ENCODE results near the gene HSD17B12.

- TF ChIP-seq, protein P1, sequence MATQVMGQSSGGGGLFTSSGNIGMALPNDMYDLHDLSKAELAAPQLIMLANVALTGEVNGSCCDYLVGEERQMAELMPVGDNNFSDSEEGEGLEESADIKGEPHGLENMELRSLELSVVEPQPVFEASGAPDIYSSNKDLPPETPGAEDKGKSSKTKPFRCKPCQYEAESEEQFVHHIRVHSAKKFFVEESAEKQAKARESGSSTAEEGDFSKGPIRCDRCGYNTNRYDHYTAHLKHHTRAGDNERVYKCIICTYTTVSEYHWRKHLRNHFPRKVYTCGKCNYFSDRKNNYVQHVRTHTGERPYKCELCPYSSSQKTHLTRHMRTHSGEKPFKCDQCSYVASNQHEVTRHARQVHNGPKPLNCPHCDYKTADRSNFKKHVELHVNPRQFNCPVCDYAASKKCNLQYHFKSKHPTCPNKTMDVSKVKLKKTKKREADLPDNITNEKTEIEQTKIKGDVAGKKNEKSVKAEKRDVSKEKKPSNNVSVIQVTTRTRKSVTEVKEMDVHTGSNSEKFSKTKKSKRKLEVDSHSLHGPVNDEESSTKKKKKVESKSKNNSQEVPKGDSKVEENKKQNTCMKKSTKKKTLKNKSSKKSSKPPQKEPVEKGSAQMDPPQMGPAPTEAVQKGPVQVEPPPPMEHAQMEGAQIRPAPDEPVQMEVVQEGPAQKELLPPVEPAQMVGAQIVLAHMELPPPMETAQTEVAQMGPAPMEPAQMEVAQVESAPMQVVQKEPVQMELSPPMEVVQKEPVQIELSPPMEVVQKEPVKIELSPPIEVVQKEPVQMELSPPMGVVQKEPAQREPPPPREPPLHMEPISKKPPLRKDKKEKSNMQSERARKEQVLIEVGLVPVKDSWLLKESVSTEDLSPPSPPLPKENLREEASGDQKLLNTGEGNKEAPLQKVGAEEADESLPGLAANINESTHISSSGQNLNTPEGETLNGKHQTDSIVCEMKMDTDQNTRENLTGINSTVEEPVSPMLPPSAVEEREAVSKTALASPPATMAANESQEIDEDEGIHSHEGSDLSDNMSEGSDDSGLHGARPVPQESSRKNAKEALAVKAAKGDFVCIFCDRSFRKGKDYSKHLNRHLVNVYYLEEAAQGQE (IDR thresholded peaks at IDR 0.05; ENCODE audit: insufficient read depth in 1 of 2, low read depth in 2 of 2, low read length in 1 of 2): no peak
- TF ChIP-seq CTCF (IDR thresholded peaks at IDR 0.05): no peak
Observed at GRCh38 chr11:43779306-43779705, 98.8 kb downstream of the HSD17B12 start.

All from Panc1 (cell line).